CD8-positive, alpha-beta memory T cell (primary cell): ENCODE measurements around the gene SLC16A3. TPM values are rescaled to one million over a fixed set of nuclear protein-coding genes. Genes with fewer than 3 reads are reported as not detected.

Experiments
- CTCF ChIA-PET: fragments of 350-600 bp; sonication (Branson Sonifier 250); formaldehyde crosslinking; loops from one replicate; lab custom pipeline; 2021; ENCODE audit warnings: antibody characterized with exemption; lab: Charles Lee
- POLR2A ChIA-PET: fragments of 350-600 bp; sonication (Branson Sonifier 250); formaldehyde crosslinking; loops from one replicate; lab custom pipeline; 2021; ENCODE audit warnings: antibody characterized with exemption; lab: Charles Lee
- DNase-seq, 5 donors: peaks; one replicate each; pipeline versions ENCODE4 v3.0.0 to v3.0.0-alpha.2; 2020 to 2022; ENCODE audit warnings: mixed read lengths in 1 of 5
- H3K27ac ChIP-seq: one replicate; pipeline ENCODE4 v1.7.0; 2013; ENCODE audit warnings: low read depth, mild to moderate bottlenecking, low read length, moderate library complexity
- H3K27me3 ChIP-seq: 2 replicates; pipeline ENCODE4 v1.7.0; 2013; ENCODE audit warnings: low read length, mild to moderate bottlenecking; ENCODE audit not compliant: insufficient read depth, poor library complexity, severe bottlenecking
- H3K36me3 ChIP-seq: 2 replicates; pipeline ENCODE4 v1.7.0; 2013; ENCODE audit warnings: mild to moderate bottlenecking, low read length, moderate library complexity; ENCODE audit not compliant: insufficient read depth
- H3K4me1 ChIP-seq: 2 replicates; pipeline ENCODE4 v1.7.0; 2013; ENCODE audit warnings: mild to moderate bottlenecking, low read length, moderate library complexity; ENCODE audit not compliant: insufficient read depth
- H3K4me3 ChIP-seq: 2 replicates; pipeline ENCODE4 v1.7.0; 2013; ENCODE audit warnings: mild to moderate bottlenecking, low read length
- H3K9me3 ChIP-seq: 2 replicates; pipeline ENCODE4 v1.7.0; 2013; ENCODE audit warnings: mild to moderate bottlenecking, low read length
- H3K27ac Mint-ChIP-seq, 8 donors: one replicate each; pipeline ENCODE4 v1.8.0; 2020 to 2021; ENCODE audit warnings: mixed read lengths in 8 of 8, mild to moderate bottlenecking in 6 of 8, inconsistent platforms in 3 of 8, moderate library complexity in 3 of 8
- H3K27me3 Mint-ChIP-seq, 2 donors: one replicate each; pipeline ENCODE4 v1.8.0; 2020 to 2021; ENCODE audit warnings: mixed read lengths in 2 of 2, mild to moderate bottlenecking in 1 of 2, moderate library complexity in 1 of 2
- H3K36me3 Mint-ChIP-seq, 3 donors: one replicate each; pipeline ENCODE4 v1.8.0; 2020 to 2021; ENCODE audit warnings: mixed read lengths in 3 of 3, inconsistent platforms in 1 of 3, mild to moderate bottlenecking in 1 of 3
- H3K4me1 Mint-ChIP-seq, 3 donors: one replicate each; pipeline ENCODE4 v1.8.0; 2020 to 2021; ENCODE audit warnings: mixed read lengths in 3 of 3, inconsistent platforms in 1 of 3, mild to moderate bottlenecking in 1 of 3
- H3K4me3 Mint-ChIP-seq, 7 donors: one replicate each; pipeline ENCODE4 v1.8.0; 2020 to 2021; ENCODE audit warnings: mixed read lengths in 7 of 7, mild to moderate bottlenecking in 6 of 7, moderate library complexity in 4 of 7, inconsistent platforms in 2 of 7
- H3K9me3 Mint-ChIP-seq, 5 donors: one replicate each; pipeline ENCODE4 v1.8.0; 2020 to 2022; ENCODE audit warnings: mixed read lengths in 5 of 5, mild to moderate bottlenecking in 3 of 5, moderate library complexity in 2 of 5, inconsistent platforms in 1 of 5
- polyA plus RNA-seq: library from polyadenylated mRNA; unstranded; fragments of 300-500 nt; fragmentation: Illumina TruSeq; gene quantifications from one replicate; pipeline ENCODE4 v1.2.3, GENCODE V29; 2021
- total RNA-seq, 2 experiments: library from RNA; stranded (reverse); gene quantifications; one replicate each; pipeline ENCODE4 v1.2.3, GENCODE V29; 2021

The SLC16A3 gene
- total and polyA plus RNA-seq, 3 experiments from 2014 or later = 3.3 to 31.8 (median 27.5) TPM

GRCh38 chr17:82245134-82246039, 16.5 kb downstream of the SLC16A3 start:
- CTCF ChIA-PET = interaction anchor here (1.2 to 1.3 kb wide), 2 partner anchors 9 to 45 kb away, joined by 3 to 5 read pairs; no protein-coding TSS in a partner anchor
- peaks cover 17% of the 10 kb centered on the region for H3K4me1 ChIP-seq
- Mint-ChIP-seq H3K27ac (peak overlapping the region in 3 of 8 donors; percentile 32 to 80 (median 51)), H3K4me1 (peaks cover 18 to 50% (median 21%) of the 10 kb centered on the region in 3 donors), H3K9me3 (peaks cover 0 to 2% (median 0%) of the 10 kb centered on the region in 5 donors), H3K4me3 (peak overlapping the region in 1 of 7 donors; percentile 20), H3K27me3 (peaks cover 0 to 1% of the 10 kb centered on the region in 2 donors), H3K36me3 (peaks cover 8 to 90% (median 11%) of the 10 kb centered on the region in 3 donors)
- H3K4me3 ChIP-seq = no peak overlapping the region
- no peak overlapping the region for H3K27ac ChIP-seq
- no peaks in the 10 kb centered on the region for H3K27me3 ChIP-seq
- no peaks in the 10 kb centered on the region for H3K9me3 ChIP-seq
- POLR2A ChIA-PET = no interaction called here
- peaks cover 77% of the 10 kb centered on the region for H3K36me3 ChIP-seq
- no peak for DNase-seq

- CTCF ChIA-PET = interaction anchor here (1.3 kb wide), 1 partner anchor 10 kb away, joined by 5 read pairs; no protein-coding TSS in a partner anchor
- H3K27ac Mint-ChIP-seq = peak overlapping the region in 3 of 8 donors; percentile 79 to 81 (median 80)
- H3K27me3 ChIP-seq = no peaks in the 10 kb centered on the region
Measured at GRCh38 chr17:82246040-82246364, 17.2 kb downstream of the SLC16A3 start.

GRCh38 chr17:82246365-82247181, 17.7 kb downstream of the SLC16A3 start:
- H3K4me3 ChIP-seq = no peak overlapping the region
- H3K36me3 ChIP-seq = peaks cover 89% of the 10 kb centered on the region
- peak overlapping the region; percentile 16 for H3K27ac ChIP-seq
- Mint-ChIP-seq H3K4me3 (peak overlapping the region in 1 of 7 donors; percentile 36), H3K36me3 (peaks cover 13 to 94% (median 14%) of the 10 kb centered on the region in 3 donors), H3K27me3 (peaks cover 0 to 4% of the 10 kb centered on the region in 2 donors), H3K27ac (peak overlapping the region in 5 of 8 donors; percentile 47 to 81 (median 79)), H3K4me1 (peaks cover 14 to 38% (median 17%) of the 10 kb centered on the region in 3 donors), H3K9me3 (peaks cover 0 to 2% (median 0%) of the 10 kb centered on the region in 5 donors)
- DNase-seq = no peak
- H3K9me3 ChIP-seq = no peaks in the 10 kb centered on the region
- peaks cover 7% of the 10 kb centered on the region for H3K4me1 ChIP-seq
- ChIA-PET CTCF (interaction anchor here (1.3 kb wide), 1 partner anchor 10 kb away, joined by 5 read pairs; no protein-coding TSS in a partner anchor), POLR2A (no interaction called here)
- no peaks in the 10 kb centered on the region for H3K27me3 ChIP-seq

More at GRCh38 chr17:82246040-82246364, 17.2 kb downstream of the SLC16A3 start:
- POLR2A ChIA-PET = no interaction called here
- H3K36me3 Mint-ChIP-seq = peaks cover 9 to 92% (median 11%) of the 10 kb centered on the region in 3 donors
- peaks cover 0 to 2% of the 10 kb centered on the region in 2 donors for H3K27me3 Mint-ChIP-seq
- no peak for DNase-seq
- Histone ChIP-seq H3K4me1 (peaks cover 11% of the 10 kb centered on the region), H3K36me3 (peaks cover 84% of the 10 kb centered on the region), H3K4me3 (no peak overlapping the region), H3K9me3 (no peaks in the 10 kb centered on the region), H3K27ac (no peak overlapping the region)
- no peak overlapping the region for H3K4me3 Mint-ChIP-seq
- peaks cover 0 to 2% (median 0%) of the 10 kb centered on the region in 5 donors for H3K9me3 Mint-ChIP-seq
- H3K4me1 Mint-ChIP-seq = peaks cover 14 to 44% (median 15%) of the 10 kb centered on the region in 3 donors

- peak overlapping the region in 1 of 7 donors; percentile 51 for H3K4me3 Mint-ChIP-seq
- H3K27ac ChIP-seq = no peak overlapping the region
- no peak overlapping the region for H3K4me3 ChIP-seq
- H3K9me3 Mint-ChIP-seq = peaks cover 0 to 2% (median 0%) of the 10 kb centered on the region in 5 donors
- H3K27me3 Mint-ChIP-seq = peaks cover 0 to 4% of the 10 kb centered on the region in 2 donors
- POLR2A ChIA-PET = no interaction called here
- CTCF ChIA-PET = interaction anchor here (1.0 kb wide), 1 partner anchor 70 kb away, joined by 3 read pairs; the partner anchor contains the start of gene CD7
- peaks cover 14 to 33% (median 17%) of the 10 kb centered on the region in 3 donors for H3K4me1 Mint-ChIP-seq
- peaks cover 14 to 97% (median 15%) of the 10 kb centered on the region in 3 donors for H3K36me3 Mint-ChIP-seq
- no peak for DNase-seq
- peaks cover 97% of the 10 kb centered on the region for H3K36me3 ChIP-seq
- peaks cover 7% of the 10 kb centered on the region for H3K4me1 ChIP-seq
- H3K9me3 ChIP-seq = no peaks in the 10 kb centered on the region
- no peaks in the 10 kb centered on the region for H3K27me3 ChIP-seq
- peak overlapping the region in 7 of 8 donors; percentile 5 to 91 (median 47) for H3K27ac Mint-ChIP-seq
Measured at GRCh38 chr17:82247182-82247823, 18.5 kb downstream of the SLC16A3 start.

GRCh38 chr17:82247856-82248671, 19.2 kb downstream of the SLC16A3 start:
- ChIA-PET CTCF (interaction anchor here (1.0 kb wide), 1 partner anchor 69 kb away, joined by 3 read pairs; the partner anchor contains the start of gene CD7), POLR2A (no interaction called here)
- Histone ChIP-seq H3K27me3 (no peaks in the 10 kb centered on the region), H3K4me1 (peaks cover 7% of the 10 kb centered on the region), H3K4me3 (no peak overlapping the region), H3K27ac (no peak overlapping the region), H3K9me3 (no peaks in the 10 kb centered on the region), H3K36me3 (peaks cover 100% of the 10 kb centered on the region)
- Mint-ChIP-seq H3K36me3 (peaks cover 19 to 97% (median 22%) of the 10 kb centered on the region in 3 donors), H3K4me3 (peak overlapping the region in 1 of 7 donors; percentile 29), H3K4me1 (peaks cover 13 to 28% (median 14%) of the 10 kb centered on the region in 3 donors), H3K9me3 (peaks cover 0 to 2% (median 0%) of the 10 kb centered on the region in 5 donors), H3K27ac (peak overlapping the region in 5 of 8 donors; percentile 11 to 72 (median 29)), H3K27me3 (peaks cover 0 to 4% of the 10 kb centered on the region in 2 donors)
- DNase-seq = no peak

- no peak overlapping the region for H3K4me3 ChIP-seq
- no peaks in the 10 kb centered on the region for H3K9me3 ChIP-seq
- H3K27ac Mint-ChIP-seq = peak overlapping the region in 1 of 8 donors; percentile 72
- peaks cover 0 to 4% of the 10 kb centered on the region in 2 donors for H3K27me3 Mint-ChIP-seq
- no peak for DNase-seq
- H3K4me1 ChIP-seq = peaks cover 7% of the 10 kb centered on the region
- no peaks in the 10 kb centered on the region for H3K27me3 ChIP-seq
- H3K9me3 Mint-ChIP-seq = no peaks in the 10 kb centered on the region
- peaks cover 12 to 26% (median 13%) of the 10 kb centered on the region in 3 donors for H3K4me1 Mint-ChIP-seq
- H3K36me3 ChIP-seq = peaks cover 95% of the 10 kb centered on the region
- no peak overlapping the region for H3K27ac ChIP-seq
- ChIA-PET POLR2A (no interaction called here), CTCF (interaction anchor here (1.5 to 1.6 kb wide), 2 partner anchors 13 to 72 kb away, joined by 3 read pairs; no protein-coding TSS in a partner anchor)
- peaks cover 19 to 91% (median 20%) of the 10 kb centered on the region in 3 donors for H3K36me3 Mint-ChIP-seq
- H3K4me3 Mint-ChIP-seq = peak overlapping the region in 1 of 7 donors; percentile 82
Measured at GRCh38 chr17:82248815-82249674, 20.2 kb downstream of the SLC16A3 start.
